ENCODE results near the gene CDH24.

CDH24 gene

DNA sequence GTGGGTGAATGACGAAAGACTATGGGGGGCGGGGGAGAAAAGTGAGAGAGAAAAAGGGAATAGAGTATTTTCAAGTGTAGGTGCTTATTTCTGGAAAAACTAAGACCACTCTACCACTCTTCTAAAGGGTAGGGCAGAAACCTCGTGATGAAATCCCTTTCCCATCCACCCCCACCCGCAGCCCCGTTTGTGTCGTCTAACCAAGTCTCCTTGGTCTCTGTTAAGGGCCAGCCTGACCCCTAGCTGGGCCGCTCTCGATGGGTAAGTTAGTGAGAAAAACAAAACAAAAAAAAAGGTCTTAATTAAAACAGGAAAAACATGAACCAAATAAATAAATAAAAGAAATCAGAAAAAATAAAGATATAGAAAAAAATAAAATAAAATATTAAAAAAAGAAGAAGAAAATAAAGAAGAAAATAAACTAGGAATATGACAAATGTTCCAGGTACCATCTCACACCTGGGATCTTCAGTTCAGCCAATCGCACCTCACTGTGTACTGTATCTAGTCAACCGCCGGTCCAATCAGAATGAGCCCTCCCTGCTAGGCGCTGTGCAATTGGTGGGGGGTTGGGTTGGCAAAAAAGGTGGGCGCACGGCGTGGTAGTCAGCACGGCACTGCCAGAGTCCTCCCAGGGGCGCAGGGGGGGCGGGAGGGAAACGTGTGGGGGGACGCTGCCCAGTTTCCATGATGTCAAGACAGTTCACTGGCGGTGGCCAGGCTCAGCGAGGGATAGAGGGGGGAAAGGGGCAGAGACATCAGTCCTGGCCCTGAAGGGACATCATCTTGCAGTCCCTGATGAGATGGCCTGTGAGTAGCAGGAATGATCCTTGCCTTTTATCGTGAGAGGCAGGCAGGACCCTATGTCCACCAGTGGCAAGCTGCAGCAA is 9.8 kb upstream of the CDH24 start:
- H3K4me1 ChIP-seq (ENCODE audit: insufficient read depth, poor library complexity, severe bottlenecking), result peaks cover 14% of the 10 kb centered on the region
- TF ChIP-seq, protein P1, sequence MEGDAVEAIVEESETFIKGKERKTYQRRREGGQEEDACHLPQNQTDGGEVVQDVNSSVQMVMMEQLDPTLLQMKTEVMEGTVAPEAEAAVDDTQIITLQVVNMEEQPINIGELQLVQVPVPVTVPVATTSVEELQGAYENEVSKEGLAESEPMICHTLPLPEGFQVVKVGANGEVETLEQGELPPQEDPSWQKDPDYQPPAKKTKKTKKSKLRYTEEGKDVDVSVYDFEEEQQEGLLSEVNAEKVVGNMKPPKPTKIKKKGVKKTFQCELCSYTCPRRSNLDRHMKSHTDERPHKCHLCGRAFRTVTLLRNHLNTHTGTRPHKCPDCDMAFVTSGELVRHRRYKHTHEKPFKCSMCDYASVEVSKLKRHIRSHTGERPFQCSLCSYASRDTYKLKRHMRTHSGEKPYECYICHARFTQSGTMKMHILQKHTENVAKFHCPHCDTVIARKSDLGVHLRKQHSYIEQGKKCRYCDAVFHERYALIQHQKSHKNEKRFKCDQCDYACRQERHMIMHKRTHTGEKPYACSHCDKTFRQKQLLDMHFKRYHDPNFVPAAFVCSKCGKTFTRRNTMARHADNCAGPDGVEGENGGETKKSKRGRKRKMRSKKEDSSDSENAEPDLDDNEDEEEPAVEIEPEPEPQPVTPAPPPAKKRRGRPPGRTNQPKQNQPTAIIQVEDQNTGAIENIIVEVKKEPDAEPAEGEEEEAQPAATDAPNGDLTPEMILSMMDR (IDR thresholded peaks at IDR 0.05; ENCODE audit: poor library complexity, severe bottlenecking), result no peak
- no peak for ATAC-seq (ENCODE audit: low read depth)
- no peak overlapping the region for H3K4me3 ChIP-seq (ENCODE audit: severe bottlenecking)
- no peak overlapping the region for H3K27ac ChIP-seq (ENCODE audit: poor library complexity, severe bottlenecking)
- peak; percentile 61 for DNase-seq (ENCODE audit: low spot score)
- no peaks in the 10 kb centered on the region for H3K9me3 ChIP-seq (ENCODE audit: severe bottlenecking)
- peaks cover 82% of the 10 kb centered on the region for H3K36me3 ChIP-seq (ENCODE audit: low read depth)
- no peaks in the 10 kb centered on the region for H3K27me3 ChIP-seq (ENCODE audit: insufficient read depth, poor library complexity, severe bottlenecking)

DNA sequence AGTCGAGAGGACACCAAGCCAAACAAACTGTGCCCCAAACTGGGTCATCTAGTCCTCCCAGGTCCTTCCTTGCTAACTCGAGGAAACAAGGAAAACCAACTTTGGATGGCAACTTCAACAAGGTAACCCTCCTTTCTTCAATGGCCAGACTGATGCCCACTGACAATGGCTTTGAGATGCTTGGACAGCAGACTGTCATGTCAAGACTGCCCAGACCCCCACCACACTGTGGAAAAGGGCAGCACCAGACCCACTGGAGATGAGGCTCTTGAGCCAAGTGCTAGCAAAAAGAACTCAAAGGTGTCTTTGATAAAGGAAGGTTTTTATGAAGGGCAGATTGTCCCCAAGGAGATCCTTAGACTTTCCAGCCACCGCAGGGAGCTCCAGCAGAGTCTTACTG is 9.0 kb upstream of the CDH24 start:
- no peak for DNase-seq (ENCODE audit: low spot score)
- H3K36me3 ChIP-seq (ENCODE audit: low read depth), result peaks cover 85% of the 10 kb centered on the region
- peaks cover 13% of the 10 kb centered on the region for H3K4me1 ChIP-seq (ENCODE audit: insufficient read depth, poor library complexity, severe bottlenecking)
- no peaks in the 10 kb centered on the region for H3K27me3 ChIP-seq (ENCODE audit: insufficient read depth, poor library complexity, severe bottlenecking)
- H3K9me3 ChIP-seq (ENCODE audit: severe bottlenecking), result no peaks in the 10 kb centered on the region
- ATAC-seq (ENCODE audit: low read depth), result no peak
- no peak overlapping the region for H3K27ac ChIP-seq (ENCODE audit: poor library complexity, severe bottlenecking)
- no peak overlapping the region for H3K4me3 ChIP-seq (ENCODE audit: severe bottlenecking)
- TF ChIP-seq, protein P1 (IDR thresholded peaks at IDR 0.05; ENCODE audit: poor library complexity, severe bottlenecking), result no peak

- no peak overlapping the region for H3K4me3 ChIP-seq (ENCODE audit: severe bottlenecking)
- peak overlapping the region; percentile 72 for H3K27ac ChIP-seq (ENCODE audit: poor library complexity, severe bottlenecking)
- ATAC-seq (ENCODE audit: low read depth) (no peak), DNase-seq (ENCODE audit: low spot score) (no peak)
- H3K4me1 ChIP-seq (ENCODE audit: insufficient read depth, poor library complexity, severe bottlenecking), result peaks cover 13% of the 10 kb centered on the region
- H3K9me3 ChIP-seq (ENCODE audit: severe bottlenecking), result no peaks in the 10 kb centered on the region
- no peaks in the 10 kb centered on the region for H3K27me3 ChIP-seq (ENCODE audit: insufficient read depth, poor library complexity, severe bottlenecking)
- TF ChIP-seq, protein P1 (IDR thresholded peaks at IDR 0.05; ENCODE audit: poor library complexity, severe bottlenecking), result no peak
- H3K36me3 ChIP-seq (ENCODE audit: low read depth), result peaks cover 95% of the 10 kb centered on the region
Observed at GRCh38 chr14:23063601-23064000, 6.3 kb upstream of the CDH24 start.

DNA sequence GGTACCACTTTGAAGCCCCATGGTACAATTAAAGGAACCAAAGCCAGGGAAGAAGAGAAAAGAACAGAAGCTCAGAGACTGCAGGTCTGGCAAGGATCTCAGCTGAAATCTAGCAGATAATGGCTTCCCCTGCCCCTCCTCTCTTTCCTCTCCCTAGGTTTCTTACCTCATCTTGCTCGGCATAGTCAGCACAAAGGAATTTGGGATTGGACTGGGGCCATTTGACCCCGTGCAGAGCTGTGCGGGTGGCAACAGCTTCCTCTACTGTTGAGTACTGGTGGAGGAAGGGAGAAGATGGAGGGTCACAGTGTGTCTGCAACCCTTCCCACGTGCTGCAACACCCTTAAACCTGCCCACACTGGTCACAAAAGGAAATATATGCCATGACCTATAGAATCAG is 4.7 kb upstream of the CDH24 start:
- H3K36me3 ChIP-seq (ENCODE audit: low read depth), result peaks cover 84% of the 10 kb centered on the region
- peak overlapping the region; percentile 72 for H3K27ac ChIP-seq (ENCODE audit: poor library complexity, severe bottlenecking)
- H3K9me3 ChIP-seq (ENCODE audit: severe bottlenecking), result no peaks in the 10 kb centered on the region
- H3K4me1 ChIP-seq (ENCODE audit: insufficient read depth, poor library complexity, severe bottlenecking), result peaks cover 13% of the 10 kb centered on the region
- H3K27me3 ChIP-seq (ENCODE audit: insufficient read depth, poor library complexity, severe bottlenecking), result no peaks in the 10 kb centered on the region
- TF ChIP-seq, protein P1 (IDR thresholded peaks at IDR 0.05; ENCODE audit: poor library complexity, severe bottlenecking), result no peak
- no peak overlapping the region for H3K4me3 ChIP-seq (ENCODE audit: severe bottlenecking)
- DNase-seq (ENCODE audit: low spot score) (peak; percentile 87), ATAC-seq (ENCODE audit: low read depth) (peak; percentile 66)

Measured in RWPE2 (cell line).